ENCODE data around the gene PHGDH. TPM values are rescaled to one million over a fixed set of nuclear protein-coding genes. Genes with fewer than 3 reads are reported as not detected.

The PHGDH gene
- total and polyA plus RNA-seq, 2 of the 13 experiments (the other 11 are each of a cell fraction or from before 2014, with no cell fraction given): 95.8 to 133 TPM

DNA sequence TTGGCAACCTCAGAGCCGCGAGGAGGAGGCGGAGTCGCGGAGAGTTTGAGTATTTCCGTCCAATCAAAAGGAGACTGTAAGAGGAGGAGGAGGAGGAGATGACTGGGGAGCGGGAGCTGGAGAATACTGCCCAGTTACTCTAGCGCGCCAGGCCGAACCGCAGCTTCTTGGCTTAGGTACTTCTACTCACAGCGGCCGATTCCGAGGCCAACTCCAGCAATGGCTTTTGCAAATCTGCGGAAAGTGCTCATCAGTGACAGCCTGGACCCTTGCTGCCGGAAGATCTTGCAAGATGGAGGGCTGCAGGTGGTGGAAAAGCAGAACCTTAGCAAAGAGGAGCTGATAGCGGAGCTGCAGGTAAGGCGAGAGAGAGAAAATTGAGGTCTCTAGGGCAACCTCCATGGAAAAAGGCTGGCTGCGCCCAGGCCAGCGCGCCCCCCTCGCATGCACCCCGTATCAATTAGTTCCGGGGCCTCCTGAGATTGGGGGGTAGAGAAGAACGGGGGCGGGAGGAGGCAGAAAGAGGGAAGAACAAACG is at the start of gene PHGDH (continued):
- TF ChIP-seq, protein P1, sequence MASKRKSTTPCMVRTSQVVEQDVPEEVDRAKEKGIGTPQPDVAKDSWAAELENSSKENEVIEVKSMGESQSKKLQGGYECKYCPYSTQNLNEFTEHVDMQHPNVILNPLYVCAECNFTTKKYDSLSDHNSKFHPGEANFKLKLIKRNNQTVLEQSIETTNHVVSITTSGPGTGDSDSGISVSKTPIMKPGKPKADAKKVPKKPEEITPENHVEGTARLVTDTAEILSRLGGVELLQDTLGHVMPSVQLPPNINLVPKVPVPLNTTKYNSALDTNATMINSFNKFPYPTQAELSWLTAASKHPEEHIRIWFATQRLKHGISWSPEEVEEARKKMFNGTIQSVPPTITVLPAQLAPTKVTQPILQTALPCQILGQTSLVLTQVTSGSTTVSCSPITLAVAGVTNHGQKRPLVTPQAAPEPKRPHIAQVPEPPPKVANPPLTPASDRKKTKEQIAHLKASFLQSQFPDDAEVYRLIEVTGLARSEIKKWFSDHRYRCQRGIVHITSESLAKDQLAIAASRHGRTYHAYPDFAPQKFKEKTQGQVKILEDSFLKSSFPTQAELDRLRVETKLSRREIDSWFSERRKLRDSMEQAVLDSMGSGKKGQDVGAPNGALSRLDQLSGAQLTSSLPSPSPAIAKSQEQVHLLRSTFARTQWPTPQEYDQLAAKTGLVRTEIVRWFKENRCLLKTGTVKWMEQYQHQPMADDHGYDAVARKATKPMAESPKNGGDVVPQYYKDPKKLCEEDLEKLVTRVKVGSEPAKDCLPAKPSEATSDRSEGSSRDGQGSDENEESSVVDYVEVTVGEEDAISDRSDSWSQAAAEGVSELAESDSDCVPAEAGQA (IDR thresholded peaks at IDR 0.05; ENCODE audit: low read depth): no peak
- TF ChIP-seq, protein P1 (CRISPR knock-in tag; IDR thresholded peaks at IDR 0.05; ENCODE audit: borderline replicate concordance): no peak
- no peak for TF ChIP-seq KLF9 (CRISPR knock-in tag; IDR thresholded peaks at IDR 0.05; ENCODE audit: low read depth)
- TF ChIP-seq ZNF703 (CRISPR knock-in tag; IDR thresholded peaks at IDR 0.05; ENCODE audit: borderline replicate concordance): no peak
- no peak; the same call in 1 of the 2 replicates for TF ChIP-seq RFXAP (CRISPR knock-in tag; IDR thresholded peaks at IDR 0.05; ENCODE audit: borderline replicate concordance)
- TF ChIP-seq STAG1 (CRISPR knock-in tag; IDR thresholded peaks at IDR 0.05): no peak
- no peak for TF ChIP-seq ATRX (CRISPR knock-in tag; IDR thresholded peaks at IDR 0.05; ENCODE audit: borderline replicate concordance)
- TF ChIP-seq, protein P2, sequence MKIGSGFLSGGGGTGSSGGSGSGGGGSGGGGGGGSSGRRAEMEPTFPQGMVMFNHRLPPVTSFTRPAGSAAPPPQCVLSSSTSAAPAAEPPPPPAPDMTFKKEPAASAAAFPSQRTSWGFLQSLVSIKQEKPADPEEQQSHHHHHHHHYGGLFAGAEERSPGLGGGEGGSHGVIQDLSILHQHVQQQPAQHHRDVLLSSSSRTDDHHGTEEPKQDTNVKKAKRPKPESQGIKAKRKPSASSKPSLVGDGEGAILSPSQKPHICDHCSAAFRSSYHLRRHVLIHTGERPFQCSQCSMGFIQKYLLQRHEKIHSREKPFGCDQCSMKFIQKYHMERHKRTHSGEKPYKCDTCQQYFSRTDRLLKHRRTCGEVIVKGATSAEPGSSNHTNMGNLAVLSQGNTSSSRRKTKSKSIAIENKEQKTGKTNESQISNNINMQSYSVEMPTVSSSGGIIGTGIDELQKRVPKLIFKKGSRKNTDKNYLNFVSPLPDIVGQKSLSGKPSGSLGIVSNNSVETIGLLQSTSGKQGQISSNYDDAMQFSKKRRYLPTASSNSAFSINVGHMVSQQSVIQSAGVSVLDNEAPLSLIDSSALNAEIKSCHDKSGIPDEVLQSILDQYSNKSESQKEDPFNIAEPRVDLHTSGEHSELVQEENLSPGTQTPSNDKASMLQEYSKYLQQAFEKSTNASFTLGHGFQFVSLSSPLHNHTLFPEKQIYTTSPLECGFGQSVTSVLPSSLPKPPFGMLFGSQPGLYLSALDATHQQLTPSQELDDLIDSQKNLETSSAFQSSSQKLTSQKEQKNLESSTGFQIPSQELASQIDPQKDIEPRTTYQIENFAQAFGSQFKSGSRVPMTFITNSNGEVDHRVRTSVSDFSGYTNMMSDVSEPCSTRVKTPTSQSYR (CRISPR knock-in tag; IDR thresholded peaks at IDR 0.05; ENCODE audit: borderline replicate concordance): no peak
- no peak for TF ChIP-seq ZNF446 (CRISPR knock-in tag; IDR thresholded peaks at IDR 0.05)
- no peak for TF ChIP-seq RFX5 (IDR thresholded peaks at IDR 0.05; ENCODE audit: low read depth, low read length)
- TF ChIP-seq, protein P3, sequence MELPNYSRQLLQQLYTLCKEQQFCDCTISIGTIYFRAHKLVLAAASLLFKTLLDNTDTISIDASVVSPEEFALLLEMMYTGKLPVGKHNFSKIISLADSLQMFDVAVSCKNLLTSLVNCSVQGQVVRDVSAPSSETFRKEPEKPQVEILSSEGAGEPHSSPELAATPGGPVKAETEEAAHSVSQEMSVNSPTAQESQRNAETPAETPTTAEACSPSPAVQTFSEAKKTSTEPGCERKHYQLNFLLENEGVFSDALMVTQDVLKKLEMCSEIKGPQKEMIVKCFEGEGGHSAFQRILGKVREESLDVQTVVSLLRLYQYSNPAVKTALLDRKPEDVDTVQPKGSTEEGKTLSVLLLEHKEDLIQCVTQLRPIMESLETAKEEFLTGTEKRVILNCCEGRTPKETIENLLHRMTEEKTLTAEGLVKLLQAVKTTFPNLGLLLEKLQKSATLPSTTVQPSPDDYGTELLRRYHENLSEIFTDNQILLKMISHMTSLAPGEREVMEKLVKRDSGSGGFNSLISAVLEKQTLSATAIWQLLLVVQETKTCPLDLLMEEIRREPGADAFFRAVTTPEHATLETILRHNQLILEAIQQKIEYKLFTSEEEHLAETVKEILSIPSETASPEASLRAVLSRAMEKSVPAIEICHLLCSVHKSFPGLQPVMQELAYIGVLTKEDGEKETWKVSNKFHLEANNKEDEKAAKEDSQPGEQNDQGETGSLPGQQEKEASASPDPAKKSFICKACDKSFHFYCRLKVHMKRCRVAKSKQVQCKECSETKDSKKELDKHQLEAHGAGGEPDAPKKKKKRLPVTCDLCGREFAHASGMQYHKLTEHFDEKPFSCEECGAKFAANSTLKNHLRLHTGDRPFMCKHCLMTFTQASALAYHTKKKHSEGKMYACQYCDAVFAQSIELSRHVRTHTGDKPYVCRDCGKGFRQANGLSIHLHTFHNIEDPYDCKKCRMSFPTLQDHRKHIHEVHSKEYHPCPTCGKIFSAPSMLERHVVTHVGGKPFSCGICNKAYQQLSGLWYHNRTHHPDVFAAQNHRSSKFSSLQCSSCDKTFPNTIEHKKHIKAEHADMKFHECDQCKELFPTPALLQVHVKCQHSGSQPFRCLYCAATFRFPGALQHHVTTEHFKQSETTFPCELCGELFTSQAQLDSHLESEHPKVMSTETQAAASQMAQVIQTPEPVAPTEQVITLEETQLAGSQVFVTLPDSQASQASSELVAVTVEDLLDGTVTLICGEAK (IDR thresholded peaks at IDR 0.05): no peak
- TF ChIP-seq, protein P3 (CRISPR knock-in tag; IDR thresholded peaks at IDR 0.05): no peak

Data from HepG2 (cell line).